ENCODE measurements around the gene IQCN.

IQCN gene

DNA sequence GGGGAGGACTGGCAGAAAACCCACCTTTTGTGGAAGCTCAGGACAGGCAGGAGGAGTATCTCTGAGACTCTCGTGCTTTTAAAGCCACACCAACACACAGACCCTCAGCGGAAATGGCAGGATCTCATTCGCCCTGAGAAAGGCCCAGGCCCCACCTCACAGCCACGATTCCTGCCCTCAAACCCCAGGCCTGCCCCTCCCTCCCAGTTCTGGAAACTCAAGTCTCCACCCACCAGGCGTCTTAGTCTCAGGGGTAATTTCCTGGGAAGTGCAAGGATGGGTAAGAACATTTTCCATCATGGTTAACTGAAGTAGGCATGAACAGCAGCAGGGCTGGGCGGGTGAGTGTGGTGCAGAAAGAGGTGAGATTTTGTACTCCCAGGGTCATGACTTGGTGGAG lies 40.1 kb downstream of the IQCN start:
- no peak for DNase-seq

GRCh38 chr19:18233224-18233825 lies 40.9 kb downstream of the IQCN start:
- DNase-seq: peak in 4 of 58 donors; percentile 4 to 40 (median 16)

- DNase-seq: peak in 2 of 58 donors; percentile 21 to 40
Observed at GRCh38 chr19:18232540-18233223, 41.6 kb downstream of the IQCN start.

DNA sequence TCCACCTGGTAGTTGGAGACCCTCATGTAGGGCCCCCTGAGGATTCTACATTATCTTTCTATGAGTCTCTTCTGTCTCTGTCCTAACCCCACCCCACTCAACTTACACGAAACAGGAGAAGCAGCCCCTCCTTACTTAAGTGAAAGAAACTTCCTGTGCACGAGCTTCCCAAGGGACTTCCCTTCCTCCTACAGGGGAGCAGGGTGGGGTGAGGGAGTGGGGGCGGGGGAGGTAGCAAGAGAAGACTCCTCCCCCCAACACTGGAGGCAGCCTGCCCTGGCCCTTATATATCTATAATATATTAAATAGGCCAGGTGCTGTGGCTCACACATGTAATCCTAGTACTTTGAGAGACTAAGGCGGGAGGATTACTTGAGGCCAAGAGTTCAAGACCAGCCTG lies 42.5 kb downstream of the IQCN start:
- DNase-seq: no peak

GRCh38 chr19:18230941-18231734 lies 43.1 kb downstream of the IQCN start:
- peak in 12 of 58 donors; percentile 6 to 53 (median 27) for DNase-seq

DNA sequence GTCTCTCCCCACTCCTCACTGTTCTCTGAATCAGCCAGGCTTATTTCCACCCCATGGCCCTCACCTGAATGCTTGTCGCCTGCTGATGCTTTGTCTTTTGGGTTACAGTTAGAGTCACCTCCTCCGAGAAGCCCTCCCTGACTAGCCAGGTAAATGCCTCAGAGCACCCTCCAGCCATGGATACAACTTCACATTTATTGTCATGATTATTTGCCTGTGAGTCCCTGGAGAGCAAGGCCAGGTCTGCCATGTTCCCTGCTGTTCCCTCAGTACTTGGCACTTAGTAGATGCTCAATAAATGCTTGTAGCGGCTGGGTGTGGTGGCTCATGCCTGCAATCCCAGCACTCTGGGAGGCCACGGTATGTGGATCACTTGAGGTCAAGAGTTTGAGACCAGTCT lies 44.3 kb downstream of the IQCN start:
- DNase-seq: no peak

- DNase-seq: no peak
Observed at GRCh38 chr19:18229474-18229873, 44.8 kb downstream of the IQCN start.

DNA sequence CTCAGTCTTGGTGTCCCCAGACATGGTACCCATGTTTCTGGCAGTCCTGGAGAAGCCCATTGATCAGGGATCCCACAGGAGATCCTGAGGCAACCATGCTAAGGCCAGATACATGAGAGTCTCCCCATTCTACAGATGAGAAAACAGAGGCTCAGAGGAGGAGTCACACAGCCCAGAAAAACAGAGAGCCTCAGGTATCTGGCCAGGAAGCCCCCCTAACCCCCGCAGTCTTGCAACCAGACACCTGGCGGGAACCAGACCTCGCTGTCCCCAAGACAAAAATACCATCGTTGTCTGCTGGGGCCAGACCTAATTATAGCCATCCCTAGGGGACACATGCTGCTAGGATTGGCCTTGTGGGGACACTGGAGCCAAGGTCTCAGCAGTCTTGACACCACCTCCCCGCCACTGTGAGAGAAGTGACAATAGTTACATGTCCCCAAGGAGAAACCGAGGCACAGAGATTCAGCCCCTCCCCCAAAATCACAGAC lies 46.4 kb downstream of the IQCN start:
- no peak for DNase-seq

DNA sequence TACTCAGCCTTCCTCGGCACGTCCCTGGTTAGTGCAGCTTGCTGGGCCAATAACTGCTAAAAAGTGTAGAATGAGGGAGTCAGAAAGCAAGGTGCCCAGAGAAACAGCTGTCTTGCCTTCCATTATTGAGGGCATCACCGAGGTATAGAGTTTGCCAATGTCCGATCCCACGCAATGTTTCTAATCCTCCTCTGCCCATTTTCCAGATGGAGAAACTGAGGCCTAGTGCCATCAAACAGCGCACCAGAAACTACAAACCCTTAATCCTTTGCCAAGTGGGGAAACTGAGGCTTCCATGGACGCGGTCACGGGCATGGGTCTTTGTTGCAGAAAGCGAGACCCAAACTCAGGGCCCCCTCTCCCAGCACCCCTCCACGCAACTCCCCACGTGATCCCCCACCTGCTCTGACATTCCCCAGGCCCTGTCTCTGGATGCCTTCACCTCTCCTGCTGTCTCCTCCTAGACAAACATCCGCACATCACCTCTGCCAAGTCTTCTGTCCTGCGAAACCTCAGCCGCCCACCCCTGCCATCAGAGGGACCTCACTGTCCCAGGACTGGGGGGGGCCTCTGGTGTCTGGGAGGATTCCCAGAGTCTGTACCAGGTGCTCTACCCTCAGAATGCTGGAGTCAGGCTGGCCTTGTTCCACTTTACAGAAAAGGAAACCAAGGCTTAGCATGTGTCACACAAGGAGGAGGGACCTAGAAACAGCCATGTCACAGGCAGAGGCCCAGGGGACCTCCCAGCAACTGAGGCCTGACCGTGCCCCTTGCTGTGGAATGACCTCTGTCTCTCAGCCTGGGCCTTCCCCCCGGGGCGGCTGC lies 47.1 kb downstream of the IQCN start:
- DNase-seq: no peak

DNA sequence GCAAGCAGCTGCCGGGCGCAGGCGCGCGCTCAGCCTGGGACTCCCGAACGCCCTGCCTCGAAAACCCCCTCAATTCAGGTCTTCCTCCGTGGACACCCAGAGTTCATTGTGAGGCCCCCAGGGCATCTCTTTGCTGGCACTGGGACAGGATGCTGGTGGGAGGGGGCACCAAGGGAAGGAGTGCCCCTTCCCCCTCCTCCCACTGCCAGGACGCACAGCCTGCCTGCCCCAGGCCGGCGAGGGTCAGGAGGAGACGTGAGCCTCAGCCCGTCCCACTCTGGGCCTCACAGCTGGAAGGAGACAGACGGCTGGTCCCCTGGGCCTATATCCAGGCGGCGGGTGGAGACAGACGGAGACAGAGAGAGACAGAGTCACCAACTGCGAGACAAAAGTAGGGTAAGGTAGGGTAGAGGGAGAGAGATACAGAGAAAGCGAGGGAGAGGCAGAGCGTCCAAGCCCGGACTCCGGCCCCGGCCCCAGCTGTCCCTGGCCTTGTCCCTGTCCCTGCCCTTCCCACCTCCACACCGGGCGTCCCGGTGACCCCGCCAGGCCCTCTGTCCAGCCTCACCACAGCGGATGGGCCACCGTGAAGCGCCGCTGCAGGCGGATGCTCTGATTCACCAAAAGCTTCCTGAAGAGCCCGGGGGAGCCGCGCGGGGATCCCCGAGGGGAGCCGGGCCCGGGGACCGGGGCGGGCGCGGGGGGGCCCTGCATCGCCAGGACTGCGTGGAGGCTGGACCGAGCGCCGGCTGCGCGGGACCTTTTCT lies 48.4 kb downstream of the IQCN start, which contains the start of gene PDE4C:
PDE4C (minus strand) TSS at position 737 of the 767 bp plus-strand sequence; CDS start at position 714, 23 bp downstream.
- peak in 1 of 58 donors; percentile 7 for DNase-seq

DNA sequence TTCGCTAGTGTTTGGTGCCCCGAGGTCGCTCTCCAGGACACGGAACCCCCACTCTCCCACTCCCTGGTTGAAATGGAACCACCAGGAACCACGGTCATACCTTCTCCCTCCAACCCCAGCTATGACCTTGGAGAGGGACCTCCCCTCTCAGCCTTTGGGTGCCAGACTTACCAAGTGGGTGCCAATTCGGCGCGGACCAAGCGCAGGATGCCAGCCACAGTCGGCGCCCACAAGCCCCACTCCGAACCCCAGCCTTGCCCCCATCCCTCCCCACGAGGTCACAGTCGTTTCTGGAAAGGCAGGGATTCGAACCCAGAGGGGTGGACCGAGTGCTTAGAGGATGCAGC lies 48.9 kb downstream of the IQCN start:
- no peak for DNase-seq

DNA sequence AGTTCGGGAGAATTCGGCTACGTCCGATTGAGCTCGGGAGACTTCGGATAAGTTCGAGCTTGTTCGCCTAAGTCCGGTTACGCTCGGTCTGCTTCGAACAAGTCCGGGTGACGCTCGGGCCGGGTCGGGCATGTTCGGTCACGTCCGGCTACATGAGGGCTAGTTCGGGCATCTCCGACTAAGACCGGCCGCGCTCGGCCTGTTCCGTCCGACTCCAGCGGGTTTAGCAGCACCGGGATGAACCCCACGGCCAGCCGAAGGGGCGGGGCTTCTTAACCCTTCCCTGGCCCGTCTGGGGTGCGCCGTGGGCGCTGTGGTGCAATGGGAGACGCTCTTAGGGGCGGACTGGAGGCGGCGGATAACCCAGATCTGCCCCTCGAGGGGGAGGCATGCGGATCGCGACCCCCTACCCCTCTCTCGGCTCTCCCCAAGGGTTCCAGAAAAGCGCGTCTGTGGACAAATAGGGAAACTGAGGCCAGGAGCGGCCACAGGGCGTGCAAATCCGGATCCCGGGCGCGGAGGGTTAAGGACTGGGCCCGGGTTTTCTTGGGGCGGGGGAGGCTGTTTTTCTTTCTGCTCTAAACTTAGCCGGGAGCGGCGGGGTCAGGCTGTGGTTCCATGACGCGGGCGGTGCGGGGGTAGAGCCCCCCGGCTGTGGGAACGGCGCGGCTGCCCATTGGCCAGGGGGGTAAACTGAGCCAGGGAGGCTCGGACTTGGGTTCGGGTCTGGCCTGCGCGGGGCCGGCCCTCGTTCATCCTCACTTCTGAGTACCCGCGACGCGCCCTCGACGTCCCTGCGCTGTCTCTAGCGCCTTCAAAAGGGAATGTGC lies 49.5 kb downstream of the IQCN start:
- peak; percentile 22 to 94 (median 86) for DNase-seq

GRCh38 chr19:18223860-18224524 lies 50.3 kb downstream of the IQCN start:
- DNase-seq: peak in 11 of 58 donors; percentile 12 to 75 (median 46)

GRCh38 chr19:18221815-18222725 lies 52.2 kb downstream of the IQCN start:
- DNase-seq: no peak

- peak in 1 of 58 donors; percentile 3 for DNase-seq
Observed at GRCh38 chr19:18220632-18221275, 53.5 kb downstream of the IQCN start.

DNA sequence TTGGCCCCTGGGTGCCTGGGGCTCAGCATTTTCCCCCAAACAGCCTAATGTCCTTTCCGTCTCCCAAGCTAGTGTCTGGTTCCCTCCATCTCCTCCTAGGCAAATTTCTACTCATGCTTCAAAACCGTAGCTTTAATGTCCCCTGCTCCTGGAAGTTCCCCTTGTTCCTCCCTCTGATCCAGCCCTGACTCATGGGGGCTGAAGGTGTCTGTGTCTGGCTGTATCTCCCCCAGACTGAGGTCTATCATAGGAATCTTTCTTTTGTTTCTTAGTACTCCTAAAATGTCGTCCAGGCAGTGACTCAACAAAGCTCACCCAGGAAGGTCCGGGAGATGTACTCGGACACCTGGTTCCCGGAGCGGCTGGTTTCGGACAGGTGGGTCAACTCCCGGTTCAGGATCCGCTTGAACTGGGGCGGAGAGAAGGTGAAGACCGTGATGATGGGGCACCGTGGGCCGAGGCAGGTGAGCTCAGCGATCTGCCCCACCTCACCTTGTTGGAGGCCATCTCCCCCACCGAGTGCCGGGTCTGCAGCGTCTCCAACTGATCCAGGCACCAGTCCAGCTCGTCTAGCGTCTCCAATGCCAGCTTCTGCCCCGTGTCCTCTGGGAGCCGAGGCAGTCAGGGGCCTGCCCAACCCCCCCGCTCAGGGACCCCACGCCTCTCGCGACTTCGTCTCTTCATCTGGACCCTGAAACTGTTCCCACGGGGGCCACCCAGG lies 54.2 kb downstream of the IQCN start:
- DNase-seq: no peak

- no peak for DNase-seq
Observed at GRCh38 chr19:18218600-18218999, 55.7 kb downstream of the IQCN start.
